ENCODE measurements around the gene BCKDK. TPM values are rescaled to one million over a fixed set of nuclear protein-coding genes. Genes with fewer than 3 reads are reported as not detected.

BCKDK gene
- total and polyA plus RNA-seq, 2 donors, result 9.3 to 16.7 TPM

GRCh38 chr16:31113121-31114120 is 5.2 kb downstream of the BCKDK start:
- H3K4me1 ChIP-seq (ENCODE audit: control insufficient read depth in 2 of 2, insufficient read depth in 2 of 2, low read length in 2 of 2), result peaks cover 8 to 17% of the 10 kb centered on the region in 2 donors
- H3K4me3 ChIP-seq (ENCODE audit: low read length in 2 of 2), result no peak overlapping the region
- no peaks in the 10 kb centered on the region for H3K9me3 ChIP-seq (ENCODE audit: control insufficient read depth in 2 of 2, insufficient read depth in 1 of 2, low read length in 1 of 2)
- H3K27ac ChIP-seq (ENCODE audit: low read depth in 1 of 2, low read length in 1 of 2), result peak overlapping the region; percentile 18 to 25
- no peaks in the 10 kb centered on the region for H3K27me3 ChIP-seq (ENCODE audit: control insufficient read depth in 2 of 2, insufficient read depth in 1 of 2, low read length in 1 of 2)
- 59% methylated on average over 5 of the region's 5 CpGs for WGBS
- H3K36me3 ChIP-seq (ENCODE audit: control insufficient read depth in 2 of 2, insufficient read depth in 2 of 2, low read length in 1 of 2), result peaks cover 22 to 37% of the 10 kb centered on the region in 2 donors
- DNase-seq (ENCODE audit: low read depth in 6 of 9, low spot score in 9 of 9), result no peak

- peaks cover 5 to 16% of the 10 kb centered on the region in 2 donors for H3K4me1 ChIP-seq (ENCODE audit: control insufficient read depth in 2 of 2, insufficient read depth in 2 of 2, low read length in 2 of 2)
- no peak overlapping the region for H3K4me3 ChIP-seq (ENCODE audit: low read length in 2 of 2)
- H3K27me3 ChIP-seq (ENCODE audit: control insufficient read depth in 2 of 2, insufficient read depth in 1 of 2, low read length in 1 of 2), result no peaks in the 10 kb centered on the region
- no peaks in the 10 kb centered on the region for H3K9me3 ChIP-seq (ENCODE audit: control insufficient read depth in 2 of 2, insufficient read depth in 1 of 2, low read length in 1 of 2)
- DNase-seq (ENCODE audit: low read depth in 6 of 9, low spot score in 9 of 9), result no peak
- peaks cover 30 to 35% of the 10 kb centered on the region in 2 donors for H3K36me3 ChIP-seq (ENCODE audit: control insufficient read depth in 2 of 2, insufficient read depth in 2 of 2, low read length in 1 of 2)
- peak overlapping the region in 1 of 2 donors; percentile 25 for H3K27ac ChIP-seq (ENCODE audit: low read depth in 1 of 2, low read length in 1 of 2)
- 98% methylated on average over 8 of the region's 8 CpGs for WGBS
Measured at GRCh38 chr16:31114468-31114867, 6.3 kb downstream of the BCKDK start.

- H3K36me3 ChIP-seq (ENCODE audit: control insufficient read depth in 2 of 2, insufficient read depth in 2 of 2, low read length in 1 of 2), result peaks cover 29 to 36% of the 10 kb centered on the region in 2 donors
- WGBS, result under 1% methylated on average over 68 of the region's 68 CpGs
- no peaks in the 10 kb centered on the region for H3K27me3 ChIP-seq (ENCODE audit: control insufficient read depth in 2 of 2, insufficient read depth in 1 of 2, low read length in 1 of 2)
- H3K4me3 ChIP-seq (ENCODE audit: low read length in 2 of 2), result peak within 1 kb of the TSS; percentile 69 to 94
- peak within 1 kb of the TSS; percentile 83 to 99 for H3K27ac ChIP-seq (ENCODE audit: low read depth in 1 of 2, low read length in 1 of 2)
- H3K4me1 ChIP-seq (ENCODE audit: control insufficient read depth in 2 of 2, insufficient read depth in 2 of 2, low read length in 2 of 2), result peaks cover 5 to 16% of the 10 kb centered on the region in 2 donors
- peak; percentile 85 to 99 (median 95) for DNase-seq (ENCODE audit: low read depth in 6 of 9, low spot score in 9 of 9)
- no peaks in the 10 kb centered on the region for H3K9me3 ChIP-seq (ENCODE audit: control insufficient read depth in 2 of 2, insufficient read depth in 1 of 2, low read length in 1 of 2)
Measured at GRCh38 chr16:31117384-31118222, 9.4 kb downstream of the BCKDK start, which contains the start of gene KAT8. KAT8 (plus strand) TSS chr16:31117664; CDS start chr16:31117682, 18 bp downstream.

GRCh38 chr16:31118223-31119155 is 10.3 kb downstream of the BCKDK start:
- Histone ChIP-seq H3K4me1 (ENCODE audit: control insufficient read depth in 2 of 2, insufficient read depth in 2 of 2, low read length in 2 of 2) (peaks cover 5 to 16% of the 10 kb centered on the region in 2 donors), H3K36me3 (ENCODE audit: control insufficient read depth in 2 of 2, insufficient read depth in 2 of 2, low read length in 1 of 2) (peaks cover 28 to 39% of the 10 kb centered on the region in 2 donors), H3K27ac (ENCODE audit: low read depth in 1 of 2, low read length in 1 of 2) (peak overlapping the region; percentile 83 to 87), H3K27me3 (ENCODE audit: control insufficient read depth in 2 of 2, insufficient read depth in 1 of 2, low read length in 1 of 2) (no peaks in the 10 kb centered on the region), H3K4me3 (ENCODE audit: low read length in 2 of 2) (peak overlapping the region; percentile 69 to 94), H3K9me3 (ENCODE audit: control insufficient read depth in 2 of 2, insufficient read depth in 1 of 2, low read length in 1 of 2) (no peaks in the 10 kb centered on the region)
- no peak for DNase-seq (ENCODE audit: low read depth in 6 of 9, low spot score in 9 of 9)
- 72% methylated on average over 9 of the region's 9 CpGs for WGBS

- Histone ChIP-seq H3K27ac (ENCODE audit: low read depth in 1 of 2, low read length in 1 of 2) (no peak overlapping the region), H3K9me3 (ENCODE audit: control insufficient read depth in 2 of 2, insufficient read depth in 1 of 2, low read length in 1 of 2) (no peaks in the 10 kb centered on the region), H3K4me3 (ENCODE audit: low read length in 2 of 2) (no peak overlapping the region), H3K4me1 (ENCODE audit: control insufficient read depth in 2 of 2, insufficient read depth in 2 of 2, low read length in 2 of 2) (peaks cover 5 to 16% of the 10 kb centered on the region in 2 donors), H3K36me3 (ENCODE audit: control insufficient read depth in 2 of 2, insufficient read depth in 2 of 2, low read length in 1 of 2) (peaks cover 36 to 50% of the 10 kb centered on the region in 2 donors), H3K27me3 (ENCODE audit: control insufficient read depth in 2 of 2, insufficient read depth in 1 of 2, low read length in 1 of 2) (no peaks in the 10 kb centered on the region)
- DNase-seq (ENCODE audit: low read depth in 6 of 9, low spot score in 9 of 9), result no peak
- 98% methylated on average over 16 of the region's 16 CpGs for WGBS
Measured at GRCh38 chr16:31120129-31120528, 11.9 kb downstream of the BCKDK start.

GRCh38 chr16:31125844-31126243 is 17.7 kb downstream of the BCKDK start:
- Histone ChIP-seq H3K36me3 (ENCODE audit: control insufficient read depth in 2 of 2, insufficient read depth in 2 of 2, low read length in 1 of 2) (peaks cover 67 to 68% of the 10 kb centered on the region in 2 donors), H3K4me1 (ENCODE audit: control insufficient read depth in 2 of 2, insufficient read depth in 2 of 2, low read length in 2 of 2) (peaks cover 0 to 18% of the 10 kb centered on the region in 2 donors), H3K27ac (ENCODE audit: low read depth in 1 of 2, low read length in 1 of 2) (no peak overlapping the region), H3K4me3 (ENCODE audit: low read length in 2 of 2) (no peak overlapping the region), H3K27me3 (ENCODE audit: control insufficient read depth in 2 of 2, insufficient read depth in 1 of 2, low read length in 1 of 2) (no peaks in the 10 kb centered on the region), H3K9me3 (ENCODE audit: control insufficient read depth in 2 of 2, insufficient read depth in 1 of 2, low read length in 1 of 2) (no peaks in the 10 kb centered on the region)
- WGBS, result 97% methylated on average over 3 of the region's 3 CpGs
- DNase-seq (ENCODE audit: low read depth in 6 of 9, low spot score in 9 of 9), result no peak

GRCh38 chr16:31127182-31127581 is 19.0 kb downstream of the BCKDK start:
- DNase-seq (ENCODE audit: low read depth in 6 of 9, low spot score in 9 of 9), result no peak
- 96% methylated on average over 13 of the region's 13 CpGs for WGBS
- Histone ChIP-seq H3K27me3 (ENCODE audit: control insufficient read depth in 2 of 2, insufficient read depth in 1 of 2, low read length in 1 of 2) (no peaks in the 10 kb centered on the region), H3K27ac (ENCODE audit: low read depth in 1 of 2, low read length in 1 of 2) (no peak overlapping the region), H3K9me3 (ENCODE audit: control insufficient read depth in 2 of 2, insufficient read depth in 1 of 2, low read length in 1 of 2) (no peaks in the 10 kb centered on the region), H3K4me3 (ENCODE audit: low read length in 2 of 2) (no peak overlapping the region), H3K4me1 (ENCODE audit: control insufficient read depth in 2 of 2, insufficient read depth in 2 of 2, low read length in 2 of 2) (peaks cover 0 to 18% of the 10 kb centered on the region in 2 donors), H3K36me3 (ENCODE audit: control insufficient read depth in 2 of 2, insufficient read depth in 2 of 2, low read length in 1 of 2) (peaks cover 68 to 71% of the 10 kb centered on the region in 2 donors)
